ENCODE measurements around the gene ANKHD1. TPM values are rescaled to one million over a fixed set of nuclear protein-coding genes. Genes with fewer than 3 reads are reported as not detected.

ANKHD1 gene
- 43.9 and 69.1 TPM in 2 replicates for total RNA-seq

GRCh38 chr5:140401362-140402257 is at the start of gene ANKHD1:
TSS of gene ANKHD1 (plus strand) at chr5:140401833. CDS start at chr5:140401968, 135 bp downstream.

GRCh38 chr5:140360101-140360500 is 41.5 kb upstream of the ANKHD1 start, which contains the start of gene SLC4A9:
TSS of gene SLC4A9 (plus strand) at chr5:140360194. CDS start at chr5:140360237, 43 bp downstream.

GRCh38 chr5:140547508-140548299 is 146.1 kb downstream of the ANKHD1 start, which contains the start of gene EIF4EBP3:
TSS of gene EIF4EBP3 (plus strand) at chr5:140547662. CDS start at chr5:140547738, 76 bp downstream.

GRCh38 chr5:140557136-140557805 is 155.6 kb downstream of the ANKHD1 start, which contains the start of gene SRA1:
TSS of gene SRA1 (minus strand) at chr5:140557473. CDS start at chr5:140557452, 21 bp downstream.

GRCh38 chr5:140564196-140565023 is 162.8 kb downstream of the ANKHD1 start, which contains the start of the genes APBB3 and SLC35A4:
TSS of gene APBB3 (minus strand) at chr5:140564598. CDS start at chr5:140564245, 353 bp downstream.
TSS of gene SLC35A4 (plus strand) at chr5:140564828. CDS start at chr5:140567170, 2,342 bp downstream.

Other genes with a start within 250 kb of the ANKHD1 start
- gene CYSTM1, start 226.6 kb upstream of the ANKHD1 start, total RNA-seq, result 5.0 and 6.0 TPM in 2 replicates
- gene PFDN1, start 98.7 kb upstream of the ANKHD1 start, total RNA-seq, result 38.0 and 55.9 TPM in 2 replicates
- 7.4 and 27.0 TPM in 2 replicates for gene HBEGF, start 55.2 kb upstream of the ANKHD1 start, total RNA-seq
- not detected in 2 replicates for gene SLC4A9, start 41.6 kb upstream of the ANKHD1 start, total RNA-seq
- gene EIF4EBP3, start 145.8 kb downstream of the ANKHD1 start, total RNA-seq, result 0.28 TPM in 1 of 2 replicates, not detected in the other
- 37.7 and 40.6 TPM in 2 replicates for gene SRA1, start 155.6 kb downstream of the ANKHD1 start, total RNA-seq
- gene APBB3, start 162.8 kb downstream of the ANKHD1 start, total RNA-seq, result 19.2 and 24.1 TPM in 2 replicates
- gene SLC35A4, start 163.0 kb downstream of the ANKHD1 start, total RNA-seq, result 13.1 and 35.8 TPM in 2 replicates
- gene CD14, start 231.3 kb downstream of the ANKHD1 start, total RNA-seq, result 0.55 and 0.59 TPM in 2 replicates
- gene TMCO6, start 237.6 kb downstream of the ANKHD1 start, total RNA-seq, result 3.6 and 5.8 TPM in 2 replicates
- gene NDUFA2, start 245.8 kb downstream of the ANKHD1 start, total RNA-seq, result 12.5 and 38.0 TPM in 2 replicates
- gene IK, start 246.0 kb downstream of the ANKHD1 start, total RNA-seq, result 81.7 and 91.5 TPM in 2 replicates